SK-N-MC (cell line): ENCODE results near the gene PACSIN3.

Experiments
- EZH2 ChIP-seq: fragments of 200-600 bp; sonication (generic); IDR thresholded peaks from one replicate; pipeline ENCODE4 v1.6.1; 2017; ENCODE audit warnings: antibody characterized with exemption
- POLR2AphosphoS5 ChIP-seq: IDR thresholded peaks from 2 replicates; pipeline ENCODE4 v1.6.1; 2012; ENCODE audit warnings: mild to moderate bottlenecking, low read depth, low read length, borderline replicate concordance

- TF ChIP-seq POLR2AphosphoS5 (no peak), EZH2 (no peak)
Observed at GRCh38 chr11:47187723-47188122, 1.5 kb upstream of the PACSIN3 start.
